Raji (cell line): ENCODE measurements around the gene EML6.

Experiments used
- POLR2A ChIP-seq: IDR thresholded peaks from 2 replicates; pipeline ENCODE4 v1.6.1; 2011; ENCODE audit warnings: low read depth, low read length, control low read depth; ENCODE audit not compliant: insufficient read depth

EML6 gene

DNA sequence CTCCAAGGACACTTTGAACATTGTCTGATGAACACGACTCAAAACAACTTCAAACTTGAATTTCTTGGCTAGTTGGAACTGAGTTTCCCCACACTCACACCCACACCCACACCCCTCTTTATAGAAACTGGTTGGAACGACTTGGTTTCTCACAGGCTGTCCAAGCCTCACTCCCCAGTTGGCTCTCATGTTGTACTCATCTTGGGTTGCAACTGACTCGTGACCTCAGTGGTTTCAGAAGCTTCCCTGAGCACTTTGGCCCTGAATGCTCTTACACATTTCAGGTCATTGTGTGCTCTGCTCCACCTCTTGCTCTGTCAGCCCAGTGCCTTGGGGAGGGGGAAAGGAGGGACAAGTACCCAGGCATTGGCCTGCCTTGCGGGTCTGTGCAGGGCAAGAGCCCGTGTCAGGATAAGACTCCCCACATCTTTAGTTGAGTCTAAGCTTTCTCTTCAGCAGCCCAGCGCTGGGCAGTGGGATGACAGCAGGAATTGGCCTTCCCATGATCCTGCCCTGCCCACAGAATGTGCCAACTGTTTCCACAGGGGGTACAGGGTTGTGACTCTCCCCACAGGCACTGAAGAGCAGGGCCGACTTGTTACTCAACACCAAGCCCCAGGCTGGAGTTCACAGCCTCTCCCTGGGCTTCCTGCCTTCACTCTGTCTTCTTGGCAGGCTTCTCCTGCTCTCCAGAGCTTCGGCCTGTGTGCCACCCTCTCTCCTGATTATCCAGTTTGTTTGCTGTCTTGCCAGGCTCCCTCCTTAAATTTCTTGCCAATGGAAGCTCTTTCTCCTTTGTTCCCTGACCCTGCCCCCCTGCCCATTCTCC lies 222.1 kb downstream of the EML6 start:
- TF ChIP-seq POLR2A, result no peak

DNA sequence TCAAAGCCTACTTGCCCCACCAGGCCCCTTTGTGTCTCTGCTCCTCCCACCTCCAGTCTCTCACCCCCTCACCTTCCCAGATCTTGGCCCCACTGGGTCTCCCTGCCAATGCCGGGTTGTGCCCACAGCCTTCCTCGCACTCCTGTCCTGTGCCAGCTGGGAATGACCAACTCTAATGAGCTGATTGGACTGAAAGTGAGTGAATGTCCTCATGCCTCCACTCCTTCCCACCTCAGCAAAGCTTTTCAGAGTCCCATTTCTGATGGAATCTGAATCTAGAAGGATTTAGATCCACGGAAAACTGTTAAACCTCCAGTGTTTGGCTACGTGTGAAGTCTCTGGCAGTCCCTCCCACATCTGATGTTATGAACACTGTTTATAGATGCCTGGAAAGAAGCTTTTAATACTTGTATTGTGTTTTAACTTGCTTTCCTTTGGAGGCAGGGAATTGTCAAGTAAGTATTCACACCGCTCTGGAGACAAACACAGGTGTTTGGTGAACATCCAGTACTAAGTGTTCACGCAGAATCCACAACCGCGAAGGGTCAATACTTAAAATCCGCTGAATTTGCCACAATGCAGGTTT lies 222.9 kb downstream of the EML6 start:
- no peak for TF ChIP-seq POLR2A

DNA sequence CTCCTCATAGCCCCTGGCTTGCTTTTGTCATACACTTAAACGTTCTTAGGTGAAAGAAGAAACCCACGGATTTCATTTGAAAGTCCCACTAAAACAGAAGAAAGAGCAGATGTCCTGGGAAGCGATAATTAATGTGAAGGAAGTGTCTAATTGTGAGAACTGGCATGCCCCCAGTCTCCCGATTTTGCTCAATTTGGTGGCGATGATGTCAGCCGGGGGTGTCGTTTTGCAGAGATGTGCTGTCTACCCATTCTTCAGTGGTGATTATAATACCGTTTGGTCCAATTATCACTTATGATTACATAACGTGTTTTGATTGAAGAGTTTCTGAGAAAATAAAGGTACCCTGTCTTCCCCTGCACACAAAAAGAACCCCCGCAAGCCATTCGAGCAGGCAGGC lies 223.7 kb downstream of the EML6 start:
- TF ChIP-seq POLR2A, result no peak

- no peak for TF ChIP-seq POLR2A
These were observed 224.2 kb downstream of the EML6 start for GRCh38 chr2:54947646-54948045.

DNA sequence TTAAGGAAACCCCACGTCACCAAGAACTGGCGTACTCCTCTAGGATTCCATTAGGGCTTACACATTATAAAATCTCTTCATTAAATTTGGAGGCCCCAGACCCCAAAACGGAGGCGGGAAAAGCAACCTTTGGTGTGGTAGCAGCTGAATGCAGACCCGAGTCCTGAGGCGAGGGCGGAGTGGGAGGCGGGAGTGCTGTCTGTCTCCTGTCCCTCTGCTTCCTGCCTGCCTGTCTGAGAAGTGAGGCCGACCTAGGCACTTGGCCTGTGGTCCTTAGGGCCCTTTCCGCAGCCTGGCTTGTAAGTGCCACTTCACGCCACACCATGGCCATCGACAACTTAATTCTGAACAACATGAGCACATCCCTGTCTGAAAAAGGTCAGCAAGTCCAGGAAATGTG lies 224.7 kb downstream of the EML6 start:
- TF ChIP-seq POLR2A, result no peak

DNA sequence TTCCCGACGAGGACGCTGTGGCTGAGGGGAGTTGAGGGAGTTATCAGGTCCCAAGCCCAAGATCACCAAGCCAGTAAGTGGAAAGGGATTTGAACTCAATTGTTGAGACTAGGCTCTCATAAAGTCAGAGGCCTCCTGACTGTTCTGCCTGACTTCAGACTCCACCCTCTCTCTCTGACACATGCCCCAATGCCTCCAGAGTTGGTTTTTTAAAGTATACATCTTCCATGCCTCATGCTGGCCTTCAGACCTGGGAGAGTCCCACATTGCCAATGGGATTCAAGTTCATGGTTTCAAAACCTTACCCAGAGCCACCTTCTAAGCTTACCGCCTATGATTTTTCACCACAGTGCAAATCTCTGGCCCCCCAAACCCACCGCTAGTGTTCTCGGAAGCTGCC lies 226.0 kb downstream of the EML6 start:
- TF ChIP-seq POLR2A, result no peak

DNA sequence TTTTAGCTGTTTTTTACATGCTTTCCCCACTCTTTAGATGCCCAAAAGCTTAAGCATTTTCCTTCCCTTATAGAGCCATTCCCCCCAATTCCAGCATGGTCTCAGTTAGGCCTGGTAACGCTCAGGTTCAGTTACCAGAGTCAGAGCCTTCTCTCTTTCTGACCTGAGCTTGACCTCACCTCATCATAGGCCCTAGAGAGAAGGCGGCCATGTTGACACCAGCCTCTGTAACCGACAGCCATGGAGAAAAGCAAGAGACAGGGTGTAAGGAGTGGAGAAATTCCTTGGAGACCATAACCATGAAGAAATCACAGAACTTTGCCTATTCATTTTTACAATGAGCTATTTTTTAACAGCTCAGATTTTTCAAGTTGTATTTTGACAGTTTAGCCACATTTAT lies 227.3 kb downstream of the EML6 start:
- TF ChIP-seq POLR2A, result no peak

GRCh38 chr2:54952425-54952824 lies 229.0 kb downstream of the EML6 start:
- no peak for TF ChIP-seq POLR2A

- no peak for TF ChIP-seq POLR2A
These were observed 229.6 kb downstream of the EML6 start for GRCh38 chr2:54952978-54953456.

DNA sequence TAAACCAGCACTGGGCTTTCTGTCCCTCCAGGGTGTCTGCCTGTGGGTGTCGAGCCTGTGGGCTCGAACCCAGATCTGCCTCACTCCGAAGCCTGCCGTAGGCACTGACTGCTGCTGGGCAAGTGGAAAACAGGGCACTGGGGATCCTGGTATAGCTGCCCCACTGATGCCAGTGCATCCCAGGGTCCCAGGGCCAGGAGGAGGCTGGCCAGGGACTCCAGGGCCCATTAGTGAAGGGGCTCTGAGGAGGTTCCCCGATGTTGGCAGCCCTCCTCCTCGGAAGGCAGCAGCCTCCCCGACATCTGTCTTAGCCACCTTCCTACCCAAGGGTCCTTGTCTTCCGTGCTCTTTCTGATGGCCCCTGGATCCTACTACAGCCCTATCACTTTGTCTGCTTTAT lies 230.7 kb downstream of the EML6 start:
- no peak for TF ChIP-seq POLR2A

- no peak for TF ChIP-seq POLR2A
These were observed 231.4 kb downstream of the EML6 start for GRCh38 chr2:54954705-54955357.

- no peak for TF ChIP-seq POLR2A
These were observed 232.1 kb downstream of the EML6 start for GRCh38 chr2:54955358-54956110.

DNA sequence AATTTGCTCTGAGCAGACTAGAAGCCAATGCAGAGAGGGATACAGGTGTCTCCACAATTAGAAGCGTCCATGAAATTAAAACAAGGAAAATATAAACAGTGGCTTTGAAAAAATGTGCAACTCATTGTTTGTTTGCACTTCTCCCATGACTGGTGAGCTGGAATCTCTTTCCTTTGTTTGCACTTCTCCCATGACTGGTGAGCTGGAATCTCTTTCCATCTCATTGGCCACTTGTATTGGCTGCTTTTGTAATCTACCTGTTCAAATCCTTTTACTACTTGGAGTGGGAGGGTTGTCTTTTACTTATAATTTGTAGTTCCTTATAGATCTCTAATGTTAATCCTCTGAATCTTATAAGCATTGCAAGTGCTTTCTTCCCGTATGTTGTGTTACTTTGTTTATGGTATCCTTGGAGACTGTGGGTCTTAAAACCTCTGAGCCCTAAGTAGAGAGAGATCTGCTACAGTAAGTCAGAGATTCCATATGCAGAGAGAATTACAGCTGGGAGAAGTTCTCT lies 232.7 kb downstream of the EML6 start:
- no peak for TF ChIP-seq POLR2A

DNA sequence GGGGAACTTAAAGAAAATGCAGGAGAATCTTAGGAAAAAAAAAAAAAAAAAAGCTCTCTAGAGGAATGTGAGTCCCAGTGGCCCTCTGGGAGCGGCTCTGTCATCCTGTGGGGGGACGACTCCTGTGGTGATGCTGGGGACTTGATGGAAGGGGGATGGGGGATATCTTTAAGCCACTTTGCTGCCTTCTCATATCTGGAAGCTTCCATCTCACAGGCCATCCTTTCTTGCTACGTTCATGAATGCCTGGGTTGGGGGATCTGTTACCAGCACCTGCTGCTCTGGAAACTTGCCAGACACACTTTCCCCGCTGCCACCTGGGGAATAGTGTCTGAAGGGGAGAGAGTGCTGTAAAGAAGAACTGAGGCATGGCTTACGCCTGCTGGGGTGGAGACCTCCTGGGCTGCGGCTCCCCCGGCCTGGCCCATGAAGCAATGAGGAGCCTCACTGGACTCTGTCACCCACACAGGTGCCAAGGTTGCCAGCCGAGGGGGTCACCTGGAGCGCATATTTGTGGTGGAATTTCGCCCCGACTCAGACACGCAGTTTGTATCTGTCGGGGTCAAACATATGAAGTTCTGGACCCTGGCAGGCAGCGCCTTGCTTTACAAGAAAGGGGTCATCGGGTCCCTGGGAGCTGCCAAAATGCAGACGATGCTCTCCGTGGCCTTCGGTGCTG lies 234.0 kb downstream of the EML6 start:
- no peak for TF ChIP-seq POLR2A
